HCT116 (cell line): ENCODE data around the gene FNBP1. TPM values are rescaled to one million over a fixed set of nuclear protein-coding genes. Genes with fewer than 3 reads are reported as not detected.
"Not testable (repeated sequence)": the region's sequence is repeated elsewhere in the genome, so short reads cannot be mapped to it uniquely, and the experiment has no call there.

Source experiments
- ATAC-seq: fragments of 200-7000 bp; cut with Tn5 transposase; 2 replicates; pipeline ENCODE4 v1.9.1; 2020; ENCODE audit warnings: mild to moderate bottlenecking, moderate library complexity
- BruUV-seq: library from RNA; stranded (reverse); fragments of 400-500 nt; replicated peaks from 2 replicates; lab custom pipeline; 2021; lab: Mats Ljungman, UMichigan
- CTCF ChIA-PET: fragments of 300-600 bp; sonication (Branson Sonifier 250); formaldehyde crosslinking; loops from one replicate; lab custom pipeline; 2021; ENCODE audit warnings: antibody characterized with exemption; lab: Charles Lee
- POLR2A ChIA-PET: fragments of 300-600, 350-600 bp; sonication (Branson Sonifier 250); formaldehyde crosslinking; loops from one replicate; lab custom pipeline; 2021; ENCODE audit warnings: antibody characterized with exemption; lab: Charles Lee
- RAD21 ChIA-PET, 2 experiments: fragments of 300-600 bp; sonication (Branson Sonifier 250); formaldehyde crosslinking; loops; one replicate each; lab custom pipeline; 2023; ENCODE audit warnings: low total read pairs in 2 of 2; ENCODE audit not compliant: uncharacterized antibody in 2 of 2, unreplicated experiment in 2 of 2, low non-redundant PET in 1 of 2; lab: Charles Lee
- DNase-seq: peaks from one replicate; pipeline ENCODE4 v3.0.0-alpha.2; 2010; ENCODE audit warnings: low read depth, low spot score
- H2AFZ ChIP-seq: fragments of 200-600 bp; shearing (Covaris generic), sonication (generic); 2 replicates; pipeline ENCODE4 v1.6.1; 2017; ENCODE audit warnings: low read depth, mixed run types, mixed read lengths, antibody characterized with exemption, low read length; ENCODE audit not compliant: poor library complexity, severe bottlenecking
- H3K27ac ChIP-seq: 2 replicates; pipeline ENCODE4 v1.5.1; 2012; ENCODE audit warnings: low read depth, low read length
- H3K27me3 ChIP-seq: fragments of 200-600 bp; sonication (generic); 2 replicates; pipeline ENCODE4 v1.6.1; 2016; ENCODE audit warnings: mixed run types, low read length, mixed read lengths; ENCODE audit not compliant: insufficient read depth
- H3K36me3 ChIP-seq, 2 experiments: fragments of 200-500 bp in 1 of 2; fragments of 200-600 bp in 1 of 2; sonication (Bioruptor generic) in 1 of 2; sonication (generic) in 1 of 2; 2 replicates each; pipeline versions ENCODE4 v1.5.1 to v1.6.1; 2014 to 2016; ENCODE audit warnings: low read length in 2 of 2, inconsistent platforms in 1 of 2, mixed read lengths in 1 of 2, mixed run types in 1 of 2; ENCODE audit not compliant: insufficient read depth in 2 of 2, control insufficient read depth in 1 of 2
- H3K4me1 ChIP-seq, 2 experiments: fragments of 200-600 bp in 1 of 2; sonication (generic) in 1 of 2; 2 replicates each; pipeline versions ENCODE4 v1.5.1 to v1.6.1; 2012 to 2017; ENCODE audit warnings: low read length in 2 of 2, inconsistent platforms in 1 of 2, mild to moderate bottlenecking in 1 of 2, mixed read lengths in 1 of 2, mixed run types in 1 of 2, moderate library complexity in 1 of 2; ENCODE audit not compliant: insufficient read depth in 2 of 2, control insufficient read depth in 1 of 2
- H3K4me2 ChIP-seq: fragments of 200-600 bp; sonication (generic); 2 replicates; pipeline ENCODE4 v1.6.1; 2017; ENCODE audit warnings: mixed run types, low read length, mixed read lengths
- H3K4me3 ChIP-seq, 2 experiments: fragments of 200-600 bp in 1 of 2; sonication (generic) in 1 of 2; replicated peaks in 1 of 2; 2 replicates each; pipeline ENCODE4 v1.5.1; 2011 to 2016; ENCODE audit warnings: low read length in 2 of 2, control low read depth in 1 of 2, low read depth in 1 of 2, mild to moderate bottlenecking in 1 of 2, mixed read lengths in 1 of 2, mixed run types in 1 of 2
- H3K79me2 ChIP-seq: fragments of 200-600 bp; sonication (generic); 2 replicates; pipeline ENCODE4 v1.6.1; 2017; ENCODE audit warnings: mild to moderate bottlenecking, mixed run types, low read length, moderate library complexity, mixed read lengths; ENCODE audit not compliant: insufficient read depth
- H3K9ac ChIP-seq: fragments of 200-600 bp; sonication (generic); 2 replicates; pipeline ENCODE4 v1.6.1; 2016; ENCODE audit warnings: low read length, mixed read lengths
- H3K9me2 ChIP-seq: fragments of 200-600 bp; sonication (generic), shearing (Covaris generic); 2 replicates; pipeline ENCODE4 v1.6.1; 2017; ENCODE audit warnings: mixed run types, mild to moderate bottlenecking, moderate library complexity; ENCODE audit not compliant: insufficient read depth
- H3K9me3 ChIP-seq, 2 experiments: fragments of 200-500 bp in 1 of 2; fragments of 200-600 bp in 1 of 2; sonication (Bioruptor generic) in 1 of 2; sonication (generic) in 1 of 2; 2 replicates each; pipeline ENCODE4 v1.6.1; 2014 to 2017; ENCODE audit warnings: low read length in 2 of 2, mixed read lengths in 2 of 2, inconsistent platforms in 1 of 2, low read depth in 1 of 2, mild to moderate bottlenecking in 1 of 2, mixed run types in 1 of 2, moderate library complexity in 1 of 2; ENCODE audit not compliant: control insufficient read depth in 1 of 2, insufficient read depth in 1 of 2
- H4K20me1 ChIP-seq: fragments of 200-600 bp; sonication (generic), shearing (Covaris generic); 2 replicates; pipeline ENCODE4 v1.6.1; 2017; ENCODE audit warnings: mixed run types, mild to moderate bottlenecking, moderate library complexity; ENCODE audit not compliant: insufficient read depth
- CTCF ChIP-seq, 3 experiments: fragments of 200-600 bp in 1 of 3; sonication (generic) in 1 of 3; IDR thresholded peaks in 2 of 3; conservative IDR thresholded peaks in 1 of 3; 2 replicates each; pipeline ENCODE4 v1.5.1; 2012 to 2017; ENCODE audit warnings: low read depth in 2 of 3, low read length in 2 of 3, antibody characterized with exemption in 1 of 3, borderline replicate concordance in 1 of 3, control low read depth in 1 of 3, mild to moderate bottlenecking in 1 of 3, mixed read lengths in 1 of 3, mixed run types in 1 of 3, moderate library complexity in 1 of 3; ENCODE audit not compliant: insufficient read depth in 1 of 3
- EZH2phosphoT487 ChIP-seq: fragments of 200-600 bp; IDR thresholded peaks from 2 replicates; pipeline ENCODE4 v1.6.1; 2018; ENCODE audit warnings: antibody characterized with exemption, borderline replicate concordance
- intact Hi-C: fragments of 100-400 bp; cut with micrococcal nuclease; formaldehyde crosslinking; loops from 2 replicates; pipeline ENCODE4 v1.10.0; 2022
- total RNA-seq: library from RNA; stranded (reverse); gene quantifications from one replicate; pipeline ENCODE4 v1.2.1, GENCODE V29; 2021; ENCODE audit not compliant: unreplicated experiment

Gene FNBP1
- total RNA-seq, 1 experiment from 2014 or later = 25.0 TPM

DNA sequence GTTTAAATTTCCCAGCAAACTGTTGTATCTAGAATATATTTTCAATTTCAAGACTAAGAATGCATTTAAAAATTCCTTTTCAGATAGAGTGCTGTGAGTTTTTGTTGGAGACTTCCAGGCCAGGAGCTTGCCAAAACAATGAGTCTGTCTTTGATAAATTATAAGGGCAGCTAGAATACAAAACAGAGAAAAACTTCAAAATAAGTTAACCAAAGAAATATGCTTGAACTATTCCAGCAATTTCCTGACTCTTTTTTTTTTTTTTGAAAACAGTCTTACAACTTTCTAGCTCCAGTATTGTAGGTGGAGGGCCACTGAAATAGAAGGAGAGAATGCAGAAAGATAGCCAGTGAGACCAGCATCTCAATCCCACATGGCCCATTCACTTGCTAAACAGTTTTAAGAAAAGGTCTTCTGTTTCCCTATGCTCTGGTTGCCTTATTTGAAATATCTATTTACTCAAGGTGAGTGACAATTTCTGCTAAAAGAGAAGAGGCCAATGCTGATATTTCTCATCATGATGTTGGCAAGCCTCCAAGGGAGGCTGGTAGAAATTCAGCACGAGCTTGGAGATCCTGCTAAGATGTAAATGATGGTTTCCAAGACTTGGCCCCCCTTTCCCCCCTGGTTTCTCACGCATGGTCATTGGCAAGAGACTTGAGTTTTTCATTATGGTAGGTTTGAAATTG, 104.6 kb downstream of the FNBP1 start:
- H3K9me2 ChIP-seq = no peaks in the 10 kb centered on the region
- H4K20me1 ChIP-seq = no peaks in the 10 kb centered on the region
- RAD21 ChIA-PET = no interaction called here
- no peak overlapping the region for H3K27ac ChIP-seq
- no peaks in the 10 kb centered on the region for H3K27me3 ChIP-seq
- intact Hi-C loops = no loop called here
- DNase-seq = no peak
- no peak for ATAC-seq
- no peak overlapping the region for H3K4me3 ChIP-seq
- H2AFZ ChIP-seq = no peak overlapping the region
- CTCF ChIA-PET = no interaction called here
- H3K79me2 ChIP-seq = no peaks in the 10 kb centered on the region
- no peak overlapping the region for H3K9ac ChIP-seq
- H3K9me3 ChIP-seq = peaks cover 6 to 13% of the 10 kb centered on the region in 2 experiments; a peak in 2 of 4 replicates
- no peak overlapping the region for H3K4me2 ChIP-seq
- POLR2A ChIA-PET = no interaction called here
- no peaks in the 10 kb centered on the region for H3K36me3 ChIP-seq
- no TSS peak for BruUV-seq
- no peak for TF ChIP-seq EZH2phosphoT487
- no peak for TF ChIP-seq CTCF (IDR thresholded peaks at IDR 0.05 in 2 of 3, conservative IDR thresholded peaks at IDR 0.05 in 1 of 3; ENCODE audit: borderline replicate concordance in 1 of 3, insufficient read depth in 1 of 3, low read depth in 2 of 3, low read length in 2 of 3)
- no peaks in the 10 kb centered on the region for H3K4me1 ChIP-seq

- DNase-seq, H3K36me3 ChIP-seq, H3K9ac ChIP-seq, H3K27me3 ChIP-seq, H3K4me2 ChIP-seq, H2AFZ ChIP-seq, BruUV-seq, ATAC-seq, H3K4me1 ChIP-seq, H3K79me2 ChIP-seq, intact Hi-C loops, POLR2A ChIA-PET, H4K20me1 ChIP-seq, CTCF ChIA-PET, H3K4me3 ChIP-seq, H3K27ac ChIP-seq, RAD21 ChIA-PET, H3K9me2 ChIP-seq: not testable (repeated sequence)
- H3K9me3 ChIP-seq = peaks cover 6 to 12% of the 10 kb centered on the region in 2 experiments; a peak in 2 of 4 replicates
Measured at GRCh38 chr9:129937879-129938278, 105.1 kb downstream of the FNBP1 start.
